Measurements from ENCODE around the gene RNF4. TPM values are rescaled to one million over a fixed set of nuclear protein-coding genes. Genes with fewer than 3 reads are reported as not detected.
A peak's percentile ranks its signal among the peaks of the same experiment; 100 is the strongest.

RNF4 gene
- total and polyA plus RNA-seq, 10 of the 15 experiments (the other 5 are each of a cell fraction or from before 2014, with no cell fraction given): 34.9 to 145 (median 76.1) TPM

DNA sequence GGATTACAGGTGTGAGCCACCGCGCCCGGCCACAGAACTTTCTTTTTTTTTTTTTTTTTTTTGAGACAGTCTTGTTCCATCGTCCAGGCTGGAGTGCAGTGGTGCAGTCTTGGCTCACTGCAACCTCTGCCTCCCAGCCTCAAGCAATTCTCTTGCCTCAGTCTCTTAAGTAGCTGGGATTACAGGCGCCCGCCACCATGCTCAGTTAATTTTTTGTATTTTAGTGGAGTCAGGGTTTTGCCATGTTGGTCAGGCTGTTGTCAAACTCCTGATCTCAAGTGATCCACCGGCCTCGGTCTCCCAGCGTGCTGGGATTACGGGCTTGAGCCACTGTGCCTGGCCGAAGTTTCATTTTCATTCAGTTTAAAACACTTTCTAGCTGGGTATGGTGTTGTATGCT lies 83.9 kb downstream of the RNF4 start:
- POLR2A ChIA-PET: interaction anchor here (0.6 to 1.4 kb wide), 3 partner anchors 11 to 35 kb away, joined by 3 to 5 read pairs (median 3); no protein-coding TSS in a partner anchor

More for the DNA sequence above, 83.9 kb downstream of the RNF4 start:
- H3K27me3 ChIP-seq (replicated peaks in 1 of 2; ENCODE audit: control insufficient read depth in 2 of 2, insufficient read depth in 2 of 2, low read length in 1 of 2): no peaks in the 10 kb centered on the region
- 99% methylated on average over 11 of the region's 11 CpGs for WGBS (ENCODE audit: insufficient coverage, insufficient replicate concordance, low lambda C conversion rate, missing lambda C conversion rate)
- H3K4me2 ChIP-seq (ENCODE audit: control insufficient read depth, insufficient read depth): peak overlapping the region; percentile 17; the same call in 1 of the 2 replicates
- no peaks in the 10 kb centered on the region; the same call in none of the 2 replicates for H3K4me1 ChIP-seq (ENCODE audit: control insufficient read depth, insufficient read depth, low read length)
- H3K4me3 ChIP-seq: no peak overlapping the region
- ATAC-seq: no peak
- CTCF ChIA-PET: no interaction called here
- SMC1A ChIA-PET (ENCODE audit: uncharacterized antibody, unreplicated experiment): interaction anchor here (0.6 to 2.3 kb wide), 4 partner anchors 14 to 49 kb away, joined by 3 to 10 read pairs (median 3); no protein-coding TSS in a partner anchor
- RAD21 ChIA-PET (ENCODE audit: unreplicated experiment): interaction anchor here (1.3 to 2.2 kb wide), 3 partner anchors 15 to 46 kb away, joined by 3 to 10 read pairs (median 4); partner anchors contain the start of gene FAM193A
- DNase-seq (ENCODE audit: low read depth, low spot score): no peak
- TF ChIP-seq, protein P1, sequence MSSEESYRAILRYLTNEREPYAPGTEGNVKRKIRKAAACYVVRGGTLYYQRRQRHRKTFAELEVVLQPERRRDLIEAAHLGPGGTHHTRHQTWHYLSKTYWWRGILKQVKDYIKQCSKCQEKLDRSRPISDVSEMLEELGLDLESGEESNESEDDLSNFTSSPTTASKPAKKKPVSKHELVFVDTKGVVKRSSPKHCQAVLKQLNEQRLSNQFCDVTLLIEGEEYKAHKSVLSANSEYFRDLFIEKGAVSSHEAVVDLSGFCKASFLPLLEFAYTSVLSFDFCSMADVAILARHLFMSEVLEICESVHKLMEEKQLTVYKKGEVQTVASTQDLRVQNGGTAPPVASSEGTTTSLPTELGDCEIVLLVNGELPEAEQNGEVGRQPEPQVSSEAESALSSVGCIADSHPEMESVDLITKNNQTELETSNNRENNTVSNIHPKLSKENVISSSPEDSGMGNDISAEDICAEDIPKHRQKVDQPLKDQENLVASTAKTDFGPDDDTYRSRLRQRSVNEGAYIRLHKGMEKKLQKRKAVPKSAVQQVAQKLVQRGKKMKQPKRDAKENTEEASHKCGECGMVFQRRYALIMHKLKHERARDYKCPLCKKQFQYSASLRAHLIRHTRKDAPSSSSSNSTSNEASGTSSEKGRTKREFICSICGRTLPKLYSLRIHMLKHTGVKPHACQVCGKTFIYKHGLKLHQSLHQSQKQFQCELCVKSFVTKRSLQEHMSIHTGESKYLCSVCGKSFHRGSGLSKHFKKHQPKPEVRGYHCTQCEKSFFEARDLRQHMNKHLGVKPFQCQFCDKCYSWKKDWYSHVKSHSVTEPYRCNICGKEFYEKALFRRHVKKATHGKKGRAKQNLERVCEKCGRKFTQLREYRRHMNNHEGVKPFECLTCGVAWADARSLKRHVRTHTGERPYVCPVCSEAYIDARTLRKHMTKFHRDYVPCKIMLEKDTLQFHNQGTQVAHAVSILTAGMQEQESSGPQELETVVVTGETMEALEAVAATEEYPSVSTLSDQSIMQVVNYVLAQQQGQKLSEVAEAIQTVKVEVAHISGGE (CRISPR knock-in tag; IDR thresholded peaks at IDR 0.05): no peak
- TF ChIP-seq ZNF217 (IDR thresholded peaks at IDR 0.05) (no peak), IRF4 (IDR thresholded peaks at IDR 0.05; ENCODE audit: low read depth, low read length) (no peak), SMAD1 (IDR thresholded peaks at IDR 0.05; ENCODE audit: low read depth, partially characterized antibody) (no peak), CBX3 (IDR thresholded peaks at IDR 0.05; ENCODE audit: borderline replicate concordance, low read depth) (no peak), IKZF1 (conservative IDR thresholded peaks at IDR 0.05) (no peak), KDM1A (IDR thresholded peaks at IDR 0.05; ENCODE audit: borderline replicate concordance) (no peak), LARP7 (IDR thresholded peaks at IDR 0.05) (no peak), NR2C1 (IDR thresholded peaks at IDR 0.05) (no peak), MTA3 (IDR thresholded peaks at IDR 0.05; ENCODE audit: borderline replicate concordance, low read length) (no peak), USF2 (IDR thresholded peaks at IDR 0.05; ENCODE audit: borderline replicate concordance, low read depth, low read length) (no peak), STAT1 (conservative IDR thresholded peaks at IDR 0.05) (no peak), SMARCA5 (IDR thresholded peaks at IDR 0.05) (no peak), MEF2A (IDR thresholded peaks at IDR 0.05; ENCODE audit: insufficient read depth, low read depth, low read length) (no peak), MAX (IDR thresholded peaks at IDR 0.05; ENCODE audit: low read depth, low read length) (no peak), CREM (IDR thresholded peaks at IDR 0.05; ENCODE audit: low read depth) (no peak)
- TF ChIP-seq, protein P2, sequence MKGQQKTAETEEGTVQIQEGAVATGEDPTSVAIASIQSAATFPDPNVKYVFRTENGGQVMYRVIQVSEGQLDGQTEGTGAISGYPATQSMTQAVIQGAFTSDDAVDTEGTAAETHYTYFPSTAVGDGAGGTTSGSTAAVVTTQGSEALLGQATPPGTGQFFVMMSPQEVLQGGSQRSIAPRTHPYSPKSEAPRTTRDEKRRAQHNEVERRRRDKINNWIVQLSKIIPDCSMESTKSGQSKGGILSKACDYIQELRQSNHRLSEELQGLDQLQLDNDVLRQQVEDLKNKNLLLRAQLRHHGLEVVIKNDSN (IDR thresholded peaks at IDR 0.05; ENCODE audit: borderline replicate concordance, extremely low read length, insufficient read depth, low read depth, low read length): no peak
- H3K27ac ChIP-seq (ENCODE audit: control insufficient read depth, insufficient read depth): no peak overlapping the region
- intact Hi-C loops (cut with micrococcal nuclease; ENCODE audit: unreplicated experiment) (no loop called here), in situ Hi-C loops (cut with MboI) (no loop called here)
- H4K20me1 ChIP-seq (ENCODE audit: control insufficient read depth, insufficient read depth): no peaks in the 10 kb centered on the region
- H3K9me3 ChIP-seq (replicated peaks; ENCODE audit: control insufficient read depth, insufficient read depth, low read length): peaks cover 2% of the 10 kb centered on the region; the same call in 1 of the 3 replicates
- BruUV-seq (replicated peaks): no TSS peak
- no peak overlapping the region for H2AFZ ChIP-seq (ENCODE audit: control insufficient read depth, low read depth, low read length)
- peaks cover 65% of the 10 kb centered on the region for H3K79me2 ChIP-seq (ENCODE audit: control insufficient read depth, insufficient read depth, low read length)
- no peaks in the 10 kb centered on the region; a peak in 1 of 4 replicates for H3K36me3 ChIP-seq (ENCODE audit: control insufficient read depth in 2 of 2, insufficient read depth in 2 of 2, low read length in 1 of 2)
- FAIRE-seq: no peak
- H3K9ac ChIP-seq (ENCODE audit: control insufficient read depth, insufficient read depth, low read length): no peak overlapping the region

Measured in GM12878 (cell line).